Stimulated activated CD4-positive, alpha-beta T cell treated with anti-CD3 and anti-CD28 coated beads, Interleukin-12 subunit alpha, Interleukin-12 subunit beta, amount 100 ng/mL, for 24 hours (primary cell): ENCODE measurements around the gene LAMB2.

Experiments
- DNase-seq, 2 experiments: peaks; one replicate each; pipeline ENCODE4 v3.0.0-alpha.2; 2020; ENCODE audit warnings: low read depth in 2 of 2

The LAMB2 gene

GRCh38 chr3:49076116-49076515 is 56.7 kb downstream of the LAMB2 start:
- no peak for DNase-seq
